DOHH2 (cell line): Measurements from ENCODE around the gene CGB2.
A peak's percentile ranks its signal among the peaks of the same experiment; 100 is the strongest.

Experiments
- EZH2phosphoT487 ChIP-seq: fragments of 200-600 bp; sonication (generic); IDR thresholded peaks from 2 replicates; pipeline ENCODE4 v1.6.1; 2017; ENCODE audit warnings: borderline replicate concordance, mild to moderate bottlenecking, antibody characterized with exemption, low read length, moderate library complexity, mixed read lengths
- TF ChIP-seq, protein P1 (sequence below): fragments of 200-600 bp; sonication (generic); IDR thresholded peaks from one replicate; pipeline ENCODE4 v1.5.1; 2014; ENCODE audit warnings: antibody characterized with exemption, mild to moderate bottlenecking, low read depth, low read length; ENCODE audit not compliant: poor library complexity, severe bottlenecking

DNA sequence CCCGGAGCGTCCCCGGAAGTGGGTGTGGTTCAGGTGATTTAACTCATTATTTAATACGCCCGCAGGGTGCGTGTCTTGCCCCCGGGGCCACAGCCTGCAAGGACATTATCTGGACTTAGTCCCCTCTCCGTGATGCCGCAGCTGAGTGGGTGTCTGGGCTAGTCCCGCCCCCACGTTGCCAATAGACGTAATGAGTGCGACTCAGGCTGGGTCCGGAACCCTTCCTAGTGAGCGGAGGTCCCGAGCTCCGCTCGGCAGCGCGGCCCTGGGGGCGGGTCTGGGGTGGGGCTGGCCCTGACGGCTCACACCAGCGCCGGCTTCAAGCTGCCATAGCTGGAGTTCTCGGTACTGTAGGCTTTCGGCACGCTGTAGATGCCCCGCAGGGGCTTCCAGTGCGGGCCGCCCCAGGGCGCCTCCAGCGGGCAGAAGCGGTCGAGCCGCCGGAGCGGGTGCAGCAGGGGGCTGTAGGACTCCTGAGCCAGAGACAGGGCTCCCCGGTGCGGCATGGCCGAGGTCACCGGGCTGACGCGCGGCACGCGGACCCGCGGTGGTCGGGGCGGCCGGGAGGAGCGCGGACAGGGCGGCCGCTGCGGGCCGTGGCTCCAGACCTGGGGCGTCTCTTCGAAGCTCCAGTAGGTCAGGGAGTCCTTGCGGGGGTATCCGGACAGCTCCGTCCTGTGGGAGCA lies 13.9 kb upstream of the CGB2 start:
- TF ChIP-seq, protein P1, sequence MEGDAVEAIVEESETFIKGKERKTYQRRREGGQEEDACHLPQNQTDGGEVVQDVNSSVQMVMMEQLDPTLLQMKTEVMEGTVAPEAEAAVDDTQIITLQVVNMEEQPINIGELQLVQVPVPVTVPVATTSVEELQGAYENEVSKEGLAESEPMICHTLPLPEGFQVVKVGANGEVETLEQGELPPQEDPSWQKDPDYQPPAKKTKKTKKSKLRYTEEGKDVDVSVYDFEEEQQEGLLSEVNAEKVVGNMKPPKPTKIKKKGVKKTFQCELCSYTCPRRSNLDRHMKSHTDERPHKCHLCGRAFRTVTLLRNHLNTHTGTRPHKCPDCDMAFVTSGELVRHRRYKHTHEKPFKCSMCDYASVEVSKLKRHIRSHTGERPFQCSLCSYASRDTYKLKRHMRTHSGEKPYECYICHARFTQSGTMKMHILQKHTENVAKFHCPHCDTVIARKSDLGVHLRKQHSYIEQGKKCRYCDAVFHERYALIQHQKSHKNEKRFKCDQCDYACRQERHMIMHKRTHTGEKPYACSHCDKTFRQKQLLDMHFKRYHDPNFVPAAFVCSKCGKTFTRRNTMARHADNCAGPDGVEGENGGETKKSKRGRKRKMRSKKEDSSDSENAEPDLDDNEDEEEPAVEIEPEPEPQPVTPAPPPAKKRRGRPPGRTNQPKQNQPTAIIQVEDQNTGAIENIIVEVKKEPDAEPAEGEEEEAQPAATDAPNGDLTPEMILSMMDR, result peak; percentile 64
- peak; percentile 26; the same call in 1 of the 2 replicates for TF ChIP-seq EZH2phosphoT487
